Activated CD4-positive, alpha-beta T cell treated with anti-CD3 and anti-CD28 coated beads, Interleukin-2, amount 50 U/mL, for 16 hours (primary cell): ENCODE data around the gene TMC7.

Experiments used
- DNase-seq: peaks from one replicate; pipeline ENCODE4 v3.0.0-alpha.2; 2020

TMC7 gene

GRCh38 chr16:19033761-19034160 is 50.0 kb downstream of the TMC7 start:
- DNase-seq, result no peak

- no peak for DNase-seq
These were observed 56.7 kb downstream of the TMC7 start for GRCh38 chr16:19040400-19040799.

- no peak for DNase-seq
These were observed 61.0 kb downstream of the TMC7 start for GRCh38 chr16:19044769-19045168.

GRCh38 chr16:19046062-19046461 is 62.3 kb downstream of the TMC7 start:
- no peak for DNase-seq

GRCh38 chr16:19062706-19063105 is 79.0 kb downstream of the TMC7 start:
- DNase-seq, result no peak

GRCh38 chr16:19066988-19067348 is 83.2 kb downstream of the TMC7 start:
- no peak for DNase-seq

GRCh38 chr16:19067349-19068236 is 83.9 kb downstream of the TMC7 start, which contains the start of gene COQ7:
Gene COQ7, plus strand, starts transcription at chr16:19067614. Its CDS starts 51 bp downstream, at chr16:19067665.
- peak; percentile 100 for DNase-seq

GRCh38 chr16:19068237-19068815 is 84.6 kb downstream of the TMC7 start:
- DNase-seq, result no peak

- DNase-seq, result peak; percentile 62
These were observed 88.4 kb downstream of the TMC7 start for GRCh38 chr16:19071811-19072777.

GRCh38 chr16:19073344-19073743 is 89.6 kb downstream of the TMC7 start:
- DNase-seq, result no peak

GRCh38 chr16:19073863-19074262 is 90.1 kb downstream of the TMC7 start:
- DNase-seq, result no peak

GRCh38 chr16:19075511-19075910 is 91.8 kb downstream of the TMC7 start:
- DNase-seq, result no peak

GRCh38 chr16:19077879-19078278 is 94.1 kb downstream of the TMC7 start:
- DNase-seq, result no peak

GRCh38 chr16:19083670-19084069 is 99.9 kb downstream of the TMC7 start:
- no peak for DNase-seq

GRCh38 chr16:19084139-19084538 is 100.4 kb downstream of the TMC7 start:
- DNase-seq, result no peak

GRCh38 chr16:19084879-19085278 is 101.1 kb downstream of the TMC7 start:
- no peak for DNase-seq

- no peak for DNase-seq
These were observed 102.0 kb downstream of the TMC7 start for GRCh38 chr16:19085679-19086200.

GRCh38 chr16:19086322-19087199 is 102.8 kb downstream of the TMC7 start:
- DNase-seq, result peak; percentile 83

- no peak for DNase-seq
These were observed 104.7 kb downstream of the TMC7 start for GRCh38 chr16:19088341-19088916.

- DNase-seq, result no peak
These were observed 105.7 kb downstream of the TMC7 start for GRCh38 chr16:19089410-19089955.

GRCh38 chr16:19090916-19091315 is 107.2 kb downstream of the TMC7 start:
- no peak for DNase-seq
